ENCODE measurements around the gene EVPL. TPM values are rescaled to one million over a fixed set of nuclear protein-coding genes. Genes with fewer than 3 reads are reported as not detected.
A peak's percentile ranks its signal among the peaks of the same experiment; 100 is the strongest.

EVPL gene
- polyA plus RNA-seq, 3 donors: not detected

- Mint-ChIP-seq H3K4me3 (no peak overlapping the region), H3K36me3 (no peaks in the 10 kb centered on the region), H3K4me1 (peaks cover 7% of the 10 kb centered on the region), H3K27me3 (ENCODE audit: low read depth in 3 of 3) (peaks cover under 1 to 29% (median 5%) of the 10 kb centered on the region in 3 donors), H3K9me3 (peaks cover 0 to 2% (median 0%) of the 10 kb centered on the region in 7 donors), H3K27ac (no peak overlapping the region)
- Histone ChIP-seq H3K79me2 (ENCODE audit: insufficient read depth, low read length) (no peaks in the 10 kb centered on the region), H3K9ac (ENCODE audit: insufficient read depth, low read length, poor library complexity, severe bottlenecking) (no peak overlapping the region), H3K27ac (ENCODE audit: low read depth in 1 of 2, low read length in 2 of 2) (no peak overlapping the region), H3K36me3 (replicated peaks in 1 of 2; ENCODE audit: control insufficient read depth in 1 of 2, insufficient read depth in 2 of 2, low read length in 2 of 2) (no peaks in the 10 kb centered on the region), H2AFZ (ENCODE audit: insufficient read depth, low read depth, low read length, poor library complexity, severe bottlenecking) (no peak overlapping the region), H3K4me2 (replicated peaks; ENCODE audit: extremely low read depth, low read length, poor library complexity, severe bottlenecking) (no peak overlapping the region), H3K4me1 (ENCODE audit: control insufficient read depth in 1 of 2, insufficient read depth in 2 of 2, low read length in 2 of 2) (no peaks in the 10 kb centered on the region), H4K20me1 (ENCODE audit: insufficient read depth, low read length) (no peaks in the 10 kb centered on the region), H3K27me3 (ENCODE audit: control insufficient read depth in 2 of 2, insufficient read depth in 2 of 2, low read length in 2 of 2) (no peaks in the 10 kb centered on the region), H3K4me3 (replicated peaks in 1 of 3; ENCODE audit: low read depth in 2 of 3, low read length in 3 of 3) (no peak overlapping the region), H3K9me3 (replicated peaks in 1 of 2; ENCODE audit: control insufficient read depth in 1 of 2, insufficient read depth in 1 of 2, low read length in 2 of 2) (no peaks in the 10 kb centered on the region)
- WGBS (ENCODE audit: insufficient coverage): 100% methylated on average over 2 of the region's 9 CpGs
- no peak for TF ChIP-seq CTCF (IDR thresholded peaks at IDR 0.05)
- DNase-seq: no peak
- intact Hi-C loops (cut with micrococcal nuclease): no loop called here
These were observed 3.2 kb downstream of the EVPL start for GRCh38 chr17:76023900-76024237.

- no peak overlapping the region for H3K27ac ChIP-seq (ENCODE audit: low read depth in 1 of 2, low read length in 2 of 2)
- H3K79me2 ChIP-seq (ENCODE audit: insufficient read depth, low read length): no peaks in the 10 kb centered on the region
- Mint-ChIP-seq H3K27ac (peak overlapping the region in 1 of 7 donors; percentile 62), H3K36me3 (no peaks in the 10 kb centered on the region), H3K27me3 (ENCODE audit: low read depth in 3 of 3) (peaks cover 0 to 29% (median 5%) of the 10 kb centered on the region in 3 donors), H3K9me3 (no peaks in the 10 kb centered on the region), H3K4me3 (no peak overlapping the region), H3K4me1 (peaks cover 7% of the 10 kb centered on the region)
- intact Hi-C loops (cut with micrococcal nuclease): no loop called here
- H2AFZ ChIP-seq (ENCODE audit: insufficient read depth, low read depth, low read length, poor library complexity, severe bottlenecking): no peak overlapping the region
- H4K20me1 ChIP-seq (ENCODE audit: insufficient read depth, low read length): no peaks in the 10 kb centered on the region
- DNase-seq: no peak
- no peaks in the 10 kb centered on the region for H3K4me1 ChIP-seq (ENCODE audit: control insufficient read depth in 1 of 2, insufficient read depth in 2 of 2, low read length in 2 of 2)
- H3K4me3 ChIP-seq (replicated peaks in 1 of 3; ENCODE audit: low read depth in 2 of 3, low read length in 3 of 3): no peak overlapping the region
- WGBS (ENCODE audit: insufficient coverage): 95% methylated on average over 25 of the region's 28 CpGs
- no peaks in the 10 kb centered on the region for H3K9me3 ChIP-seq (replicated peaks in 1 of 2; ENCODE audit: control insufficient read depth in 1 of 2, insufficient read depth in 1 of 2, low read length in 2 of 2)
- H3K4me2 ChIP-seq (replicated peaks; ENCODE audit: extremely low read depth, low read length, poor library complexity, severe bottlenecking): no peak overlapping the region
- no peak overlapping the region for H3K9ac ChIP-seq (ENCODE audit: insufficient read depth, low read length, poor library complexity, severe bottlenecking)
- no peaks in the 10 kb centered on the region for H3K27me3 ChIP-seq (ENCODE audit: control insufficient read depth in 2 of 2, insufficient read depth in 2 of 2, low read length in 2 of 2)
- TF ChIP-seq CTCF (IDR thresholded peaks at IDR 0.05): no peak
- no peaks in the 10 kb centered on the region for H3K36me3 ChIP-seq (replicated peaks in 1 of 2; ENCODE audit: control insufficient read depth in 1 of 2, insufficient read depth in 2 of 2, low read length in 2 of 2)
These were observed 3.9 kb downstream of the EVPL start for GRCh38 chr17:76022973-76023899.

Data from CD14-positive monocyte (primary cell).